MV-4-11 (cell line): ENCODE measurements around the gene ZSWIM8.
"Not testable (repeated sequence)": the region's sequence is repeated elsewhere in the genome, so short reads cannot be mapped to it uniquely, and the experiment has no call there.

Experiments
- DNase-seq: peaks from one replicate; lab custom pipeline; 2025; lab: John Stamatoyannopoulos, UW

ZSWIM8 gene

DNA sequence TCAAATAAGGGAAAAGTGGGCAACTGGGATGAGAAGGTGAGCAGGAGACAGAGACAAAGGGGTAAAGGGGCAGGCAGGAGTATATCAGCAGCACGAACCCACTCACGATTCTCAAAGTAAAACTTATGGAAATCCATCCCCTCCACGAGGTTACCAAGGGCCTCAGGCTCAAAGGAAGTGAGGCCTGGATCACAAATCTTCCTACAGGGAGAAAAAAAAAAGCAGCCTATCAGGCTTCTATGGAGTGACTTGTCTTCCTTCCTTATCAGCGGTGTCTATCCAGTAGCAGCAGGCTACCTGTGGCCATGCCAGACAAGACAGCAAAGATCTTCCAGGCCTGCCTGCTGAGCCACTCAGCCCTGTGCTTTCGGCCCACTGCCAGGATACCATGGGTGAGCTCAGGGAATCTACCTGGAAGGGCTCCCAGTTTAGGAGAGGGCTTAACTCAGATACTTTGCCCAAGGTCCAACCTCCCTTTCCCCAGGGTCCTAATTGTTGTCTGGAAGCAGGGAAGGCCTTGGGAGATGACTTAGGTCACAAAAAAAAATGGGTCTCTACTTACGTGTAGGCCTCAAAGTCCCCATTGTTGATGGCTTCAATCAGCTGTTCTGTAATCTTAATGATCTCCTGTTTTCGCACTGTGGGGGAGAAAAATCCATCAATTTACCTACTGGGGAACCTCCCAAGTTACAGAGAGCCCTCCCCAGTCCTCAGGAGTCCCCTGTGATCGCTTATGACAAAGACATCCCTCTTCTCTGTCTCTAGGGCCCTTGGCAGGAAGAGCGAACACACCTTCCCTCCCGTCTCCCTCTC lies 31.7 kb downstream of the ZSWIM8 start:
- no peak for DNase-seq

- no peak for DNase-seq
Observed at GRCh38 chr10:73817826-73818225, 32.4 kb downstream of the ZSWIM8 start.

GRCh38 chr10:73818402-73818801 lies 33.0 kb downstream of the ZSWIM8 start:
- no peak for DNase-seq

GRCh38 chr10:73819081-73819480 lies 33.7 kb downstream of the ZSWIM8 start:
- DNase-seq, result no peak

DNA sequence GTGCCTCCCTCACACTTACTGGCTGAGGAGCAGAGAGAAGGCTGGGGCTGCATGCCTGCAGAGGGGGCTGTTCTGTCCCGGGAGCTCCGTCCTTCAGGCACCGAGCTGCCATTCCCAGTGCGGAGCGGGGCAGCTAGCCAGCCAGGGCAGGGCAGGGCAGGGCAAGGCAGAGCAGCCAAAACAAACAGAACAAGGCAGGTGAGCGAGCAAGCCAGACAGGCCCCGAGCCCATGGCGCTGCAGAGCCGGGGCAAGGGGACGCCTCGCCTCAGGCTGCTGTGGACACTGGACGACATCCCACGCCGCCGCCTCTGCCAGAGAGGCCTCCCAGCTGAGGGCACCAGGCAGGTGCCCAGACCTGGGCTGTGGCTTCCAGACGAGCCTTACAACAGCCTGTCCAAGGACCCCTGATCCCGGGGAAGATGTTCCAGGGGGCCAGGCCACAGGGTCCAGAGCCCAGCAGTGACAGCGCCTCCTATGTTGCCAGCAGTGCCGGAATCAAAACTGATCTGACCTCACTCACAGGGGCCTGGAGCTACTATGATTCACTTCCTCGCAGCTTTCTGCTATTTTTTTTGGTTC lies 34.2 kb downstream of the ZSWIM8 start:
- DNase-seq, result no peak

GRCh38 chr10:73823391-73823790 lies 38.0 kb downstream of the ZSWIM8 start:
- DNase-seq, result no peak

DNA sequence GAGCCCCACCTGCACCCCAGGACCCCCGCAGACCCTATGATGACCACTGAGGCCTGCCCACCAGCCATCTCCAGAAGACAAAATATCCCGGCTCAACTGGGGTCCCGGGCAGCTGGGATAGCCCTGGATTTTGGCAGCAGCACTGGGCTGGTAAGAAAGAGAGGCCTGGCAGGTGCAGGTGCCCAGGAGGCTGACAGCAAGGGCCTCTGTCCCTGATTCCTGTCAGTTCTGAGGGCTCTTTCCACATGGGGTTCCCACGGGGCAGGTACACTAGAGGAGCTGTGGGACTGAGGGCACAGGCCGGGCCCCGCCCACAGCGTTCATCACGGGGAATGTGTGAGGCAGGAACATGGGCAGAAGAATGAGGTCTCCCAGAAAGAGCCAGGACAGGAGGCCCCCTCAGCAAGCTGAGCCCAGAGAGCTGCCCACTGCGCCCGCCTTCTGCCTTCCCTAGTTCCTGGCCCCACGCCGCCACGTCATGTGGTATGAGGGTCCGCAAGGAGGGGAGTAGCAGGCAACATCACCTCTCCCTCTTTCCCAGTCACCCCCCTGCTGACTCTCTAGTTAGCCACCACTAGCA lies 38.8 kb downstream of the ZSWIM8 start:
- no peak for DNase-seq

- no peak for DNase-seq
Observed at GRCh38 chr10:73827346-73828089, 42.1 kb downstream of the ZSWIM8 start.

GRCh38 chr10:73828161-73828560 lies 42.8 kb downstream of the ZSWIM8 start:
- DNase-seq, result no peak

DNA sequence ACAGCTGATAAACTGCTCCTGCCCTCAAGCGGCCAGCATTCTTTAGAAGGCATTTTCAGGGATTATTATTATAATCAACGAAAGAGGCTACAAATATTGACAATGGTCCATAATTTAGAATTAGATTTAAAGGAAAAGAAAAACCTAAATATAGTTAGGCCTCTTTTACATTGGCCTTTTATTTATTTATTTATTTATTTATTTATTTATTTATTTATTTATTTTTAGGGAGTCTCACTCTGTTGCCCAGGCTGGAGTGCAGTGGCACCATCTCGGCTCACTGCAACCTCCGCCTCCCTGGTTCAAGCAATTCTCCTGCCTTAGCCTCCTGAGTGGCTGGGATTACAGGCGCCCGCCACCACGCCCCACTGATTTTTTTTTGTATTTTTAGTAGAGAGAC lies 43.7 kb downstream of the ZSWIM8 start:
- not testable (repeated sequence) for DNase-seq

GRCh38 chr10:73836427-73836980 lies 51.1 kb downstream of the ZSWIM8 start:
- DNase-seq, result no peak

- no peak for DNase-seq
Observed at GRCh38 chr10:73837072-73837471, 51.7 kb downstream of the ZSWIM8 start.

DNA sequence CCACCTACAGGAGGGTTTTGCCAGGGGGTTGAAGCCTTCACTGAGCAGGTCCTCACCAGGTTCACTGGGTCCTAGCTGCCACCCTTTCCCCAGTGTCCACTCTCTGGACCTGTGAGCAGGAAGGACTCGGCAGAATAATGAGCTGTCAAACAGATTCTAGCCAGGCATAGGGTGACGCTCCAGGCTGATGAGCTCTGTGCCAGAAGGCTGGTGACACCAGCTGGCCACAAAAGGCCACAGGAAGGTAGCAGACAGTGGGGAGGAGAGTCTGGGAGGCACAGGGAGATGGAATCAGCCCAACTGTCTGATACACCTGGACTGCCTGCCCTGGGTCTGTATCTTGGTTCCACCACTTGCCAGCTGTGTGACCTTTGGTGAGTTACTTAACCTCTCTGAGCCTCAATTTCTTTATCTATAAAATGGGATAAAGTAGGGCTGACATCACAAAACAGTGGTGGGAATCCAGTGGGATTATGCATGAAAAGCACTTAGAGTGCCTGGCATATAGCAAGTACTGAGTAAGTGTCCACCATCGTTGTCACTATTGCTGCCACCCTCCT lies 52.7 kb downstream of the ZSWIM8 start:
- no peak for DNase-seq

DNA sequence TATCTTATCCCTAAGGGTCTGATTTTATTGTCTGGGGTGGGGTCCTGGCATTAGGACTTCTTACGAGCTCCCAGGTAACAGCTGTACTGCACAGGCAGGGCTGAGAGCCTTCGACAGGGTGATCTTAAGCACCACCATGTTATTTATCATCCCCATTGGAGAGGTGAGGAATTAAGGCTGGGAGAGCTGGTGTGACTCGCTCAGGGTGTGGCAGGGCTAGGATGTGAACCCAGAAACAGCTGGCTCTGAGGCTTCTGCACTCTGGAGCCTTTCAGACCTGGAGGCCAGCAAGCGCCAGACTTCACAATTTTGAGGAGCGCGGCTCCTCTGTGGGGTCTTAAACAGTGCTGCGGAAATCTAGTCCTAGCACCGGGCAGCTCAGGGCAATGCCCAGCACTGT lies 53.4 kb downstream of the ZSWIM8 start:
- no peak for DNase-seq

- DNase-seq, result no peak
Observed at GRCh38 chr10:73839276-73839966, 54.0 kb downstream of the ZSWIM8 start.

GRCh38 chr10:73840056-73840402 lies 54.6 kb downstream of the ZSWIM8 start:
- no peak for DNase-seq

DNA sequence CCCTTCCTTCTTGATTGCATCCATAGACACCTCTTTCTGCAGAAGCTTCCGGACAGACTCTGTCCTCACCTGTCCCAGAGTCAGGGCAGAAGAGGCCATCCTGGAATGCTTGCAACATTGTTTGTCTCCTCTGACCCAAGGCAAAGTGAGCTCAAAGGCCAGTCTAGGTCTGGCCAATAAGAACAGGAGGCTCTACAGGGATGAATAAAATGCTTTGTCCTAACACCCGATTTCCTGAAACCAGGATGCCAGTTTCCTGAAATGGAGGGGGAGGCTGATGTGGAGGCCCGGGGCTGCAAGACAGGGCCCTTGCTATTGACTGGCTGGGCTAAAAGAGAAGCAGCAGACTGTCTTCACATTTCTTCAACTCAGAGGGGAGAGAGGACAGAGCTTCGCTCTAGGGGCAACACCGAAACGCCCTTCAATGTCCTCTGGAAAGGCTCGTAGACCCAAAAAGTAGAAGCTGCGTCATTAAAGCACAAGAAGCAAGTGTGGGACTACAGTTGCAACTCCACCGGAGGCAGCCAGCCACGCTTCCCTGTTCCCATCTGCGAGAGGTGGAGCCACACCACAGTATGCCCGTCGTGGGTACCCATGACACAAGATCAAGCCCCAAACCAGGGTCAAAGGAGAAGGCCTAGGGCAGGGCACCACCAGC lies 55.1 kb downstream of the ZSWIM8 start:
- no peak for DNase-seq

- DNase-seq, result no peak
Observed at GRCh38 chr10:73841061-73841421, 55.6 kb downstream of the ZSWIM8 start.

DNA sequence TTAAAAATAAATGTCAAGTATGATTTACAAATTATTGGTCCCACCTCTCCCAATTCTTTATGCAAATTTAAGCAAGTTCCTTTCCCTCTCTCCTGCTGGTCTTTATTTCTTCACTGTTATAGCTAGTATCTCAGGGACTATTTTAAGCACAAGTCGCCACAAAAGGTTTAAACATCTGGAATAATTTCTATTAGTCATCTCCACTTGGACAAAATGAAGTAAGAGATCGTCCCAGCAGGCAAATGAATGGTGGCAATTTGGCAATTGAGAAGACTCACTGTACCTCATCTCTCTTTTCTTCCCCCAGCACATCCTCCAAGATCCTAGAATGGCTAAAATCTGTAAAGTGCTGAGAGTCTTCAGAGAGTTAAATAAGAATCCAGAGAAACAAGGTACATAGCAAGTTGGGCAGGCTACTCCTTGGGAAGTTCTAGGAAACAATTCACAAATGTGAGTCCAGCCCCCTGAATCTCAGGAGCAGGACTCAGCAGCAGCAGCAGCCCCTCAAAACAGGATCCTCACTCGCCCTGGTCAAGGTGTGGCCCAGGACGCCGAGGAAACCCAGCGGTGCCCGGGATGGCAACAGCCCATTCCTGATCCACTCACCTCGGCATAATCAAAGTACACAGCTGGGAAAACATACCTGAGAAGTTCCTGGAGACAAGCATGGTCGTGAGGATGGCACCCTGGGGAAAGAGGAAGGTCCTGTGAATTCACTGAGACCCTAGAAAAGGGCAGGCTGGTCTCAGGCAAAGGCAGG lies 56.3 kb downstream of the ZSWIM8 start:
- no peak for DNase-seq

- no peak for DNase-seq
Observed at GRCh38 chr10:73842349-73842748, 56.9 kb downstream of the ZSWIM8 start.
